GM12801 (cell line): Measurements from ENCODE around the gene TYROBP.

Experiments used
- CTCF ChIP-seq: IDR thresholded peaks from one replicate; pipeline ENCODE4 v1.5.1; 2011; ENCODE audit warnings: control low read depth; ENCODE audit not compliant: insufficient read length; ENCODE audit errors: extremely low read depth

Gene TYROBP

DNA sequence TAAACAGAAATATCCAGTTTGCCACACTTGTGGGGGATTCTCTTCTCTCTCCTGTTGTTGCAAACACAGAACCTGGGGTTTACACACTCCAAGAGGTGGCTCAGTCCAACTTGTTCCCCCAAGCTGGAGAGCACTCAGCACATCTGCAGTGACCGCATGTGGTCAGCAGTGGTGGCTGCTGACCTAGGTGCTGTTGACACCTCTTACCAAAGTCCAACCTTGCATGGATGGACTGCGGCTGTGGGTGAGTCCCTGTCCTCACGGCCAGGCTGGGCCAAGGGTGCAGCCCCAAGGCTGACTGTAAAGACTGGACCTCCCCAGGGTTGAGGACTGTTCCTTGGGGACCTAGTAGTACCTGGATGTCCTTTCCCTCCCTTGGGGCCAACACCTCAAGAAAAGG lies 34.1 kb upstream of the TYROBP start:
- TF ChIP-seq CTCF = no peak

- TF ChIP-seq CTCF = no peak
Observed at GRCh38 chr19:35940839-35941238, 32.7 kb upstream of the TYROBP start.

DNA sequence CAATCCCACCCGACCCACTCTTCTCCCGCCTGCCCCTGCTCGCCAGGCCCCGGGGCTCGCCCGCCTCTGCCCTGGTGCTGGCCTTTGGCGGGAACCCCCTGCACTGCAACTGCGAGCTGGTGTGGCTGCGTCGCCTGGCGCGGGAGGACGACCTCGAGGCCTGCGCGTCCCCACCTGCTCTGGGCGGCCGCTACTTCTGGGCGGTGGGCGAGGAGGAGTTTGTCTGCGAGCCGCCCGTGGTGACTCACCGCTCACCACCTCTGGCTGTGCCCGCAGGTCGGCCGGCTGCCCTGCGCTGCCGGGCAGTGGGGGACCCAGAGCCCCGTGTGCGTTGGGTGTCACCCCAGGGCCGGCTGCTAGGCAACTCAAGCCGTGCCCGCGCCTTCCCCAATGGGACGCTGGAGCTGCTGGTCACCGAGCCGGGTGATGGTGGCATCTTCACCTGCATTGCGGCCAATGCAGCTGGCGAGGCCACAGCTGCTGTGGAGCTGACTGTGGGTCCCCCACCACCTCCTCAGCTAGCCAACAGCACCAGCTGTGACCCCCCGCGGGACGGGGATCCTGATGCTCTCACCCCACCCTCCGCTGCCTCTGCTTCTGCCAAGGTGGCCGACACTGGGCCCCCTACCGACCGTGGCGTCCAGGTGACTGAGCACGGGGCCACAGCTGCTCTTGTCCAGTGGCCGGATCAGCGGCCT lies 32.1 kb upstream of the TYROBP start:
- no peak for TF ChIP-seq CTCF

GRCh38 chr19:35939307-35940077 lies 31.4 kb upstream of the TYROBP start:
- TF ChIP-seq CTCF = no peak

DNA sequence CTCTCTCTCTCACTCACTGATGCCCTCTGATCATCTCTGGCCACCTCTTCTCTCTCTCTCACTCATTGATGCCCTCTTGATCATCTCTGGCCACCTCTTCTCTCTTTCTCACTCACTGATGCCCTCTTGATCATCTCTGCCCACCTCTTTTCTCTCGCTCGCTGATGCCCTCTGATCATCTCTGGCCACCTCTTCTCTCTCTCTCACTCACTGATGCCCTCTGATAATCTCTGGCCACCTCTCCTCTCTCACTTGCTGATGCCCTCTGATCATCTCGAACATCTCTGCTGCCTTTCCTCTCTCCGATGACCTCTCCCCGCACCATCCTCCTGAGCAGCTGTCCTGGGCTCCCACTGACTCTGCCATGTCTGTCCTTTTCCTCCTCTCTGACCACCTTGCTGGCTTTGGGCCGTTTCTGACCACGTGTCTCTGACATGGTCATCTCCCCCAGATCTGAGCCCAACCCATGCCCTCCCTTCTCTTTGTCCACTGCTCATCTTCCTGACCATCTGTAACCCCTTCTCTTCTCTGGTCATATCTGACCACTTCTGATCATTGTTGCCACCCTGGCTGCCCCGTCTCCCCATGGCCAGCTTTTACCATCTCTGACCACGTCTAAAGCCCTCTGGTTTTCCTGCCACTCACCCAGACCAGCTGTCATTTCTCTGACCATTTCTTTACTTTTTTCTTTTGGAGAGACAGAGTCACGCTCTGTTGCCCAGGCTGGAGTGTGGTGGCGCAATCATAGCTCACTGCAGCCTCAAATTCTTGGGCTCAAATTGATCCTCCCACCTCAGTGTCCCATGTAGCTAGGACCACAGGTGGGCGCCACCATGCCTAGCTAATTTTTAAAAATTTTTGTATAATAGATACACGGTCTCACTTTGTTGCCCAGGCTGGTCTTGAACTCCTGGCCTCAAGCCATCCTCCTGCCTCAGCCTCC lies 30.5 kb upstream of the TYROBP start:
- no peak for TF ChIP-seq CTCF

DNA sequence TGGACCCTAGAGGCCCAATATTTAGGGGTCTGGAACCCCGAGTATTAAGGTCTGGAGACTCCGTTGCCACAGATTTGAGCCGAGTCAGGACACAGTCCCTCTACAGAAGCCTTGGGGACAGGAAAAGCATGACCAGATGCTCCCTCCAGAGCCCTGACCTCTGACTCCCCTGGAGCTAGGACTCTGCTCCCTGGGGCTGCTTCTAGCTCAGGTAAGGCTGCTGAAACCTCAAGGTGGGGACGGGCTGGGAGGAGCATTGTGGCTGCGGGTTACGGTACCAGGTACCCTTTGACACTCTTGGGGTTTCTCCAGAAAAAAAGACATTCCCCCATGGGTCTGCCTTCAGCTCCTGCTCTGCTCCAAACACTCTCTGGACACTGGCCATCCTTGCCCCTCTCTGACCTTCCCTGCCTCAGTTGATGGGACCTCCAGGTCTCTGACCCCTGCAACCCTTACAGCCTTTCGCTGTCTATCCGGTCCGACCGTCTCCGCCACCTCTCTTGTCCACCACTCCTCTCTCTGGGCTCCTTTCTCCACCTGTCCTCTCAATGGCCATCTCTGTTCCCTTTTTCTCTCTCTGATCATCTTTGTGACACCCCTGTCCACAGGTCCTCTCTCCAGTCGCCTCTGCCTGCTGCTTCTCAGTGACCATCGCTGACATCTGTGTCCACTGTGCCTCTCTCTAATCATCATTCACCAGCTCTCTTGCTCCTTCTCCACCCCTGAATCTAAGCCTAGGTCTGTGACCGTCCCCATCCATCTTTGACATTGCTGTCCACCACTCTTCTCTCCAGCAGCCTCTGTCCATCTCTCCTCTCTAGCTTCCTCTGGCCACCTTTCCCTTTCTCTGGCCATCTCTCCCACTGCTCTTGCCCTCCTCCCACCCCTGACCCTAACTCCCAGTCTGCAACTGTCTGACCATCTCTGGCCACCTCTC lies 29.5 kb upstream of the TYROBP start:
- no peak for TF ChIP-seq CTCF
